Endothelial cell of umbilical vein (primary cell): Measurements from ENCODE around the gene TMEM19.

Experiments
- EZH2 ChIP-seq: IDR thresholded peaks from 2 replicates; pipeline ENCODE4 v1.6.1; 2012; ENCODE audit warnings: borderline replicate concordance, low read depth, mild to moderate bottlenecking, moderate library complexity, low read length, inconsistent platforms; ENCODE audit not compliant: severe bottlenecking
- GATA2 ChIP-seq: IDR thresholded peaks from 2 replicates; pipeline ENCODE4 v1.7.0; 2011; ENCODE audit warnings: low read depth, mild to moderate bottlenecking, moderate library complexity, mixed read lengths, low read length; ENCODE audit not compliant: insufficient read length, insufficient read depth
- POLR2A ChIP-seq: IDR thresholded peaks from 2 replicates; pipeline ENCODE4 v1.6.1; 2012; ENCODE audit warnings: low read depth, mild to moderate bottlenecking, control low read depth, low read length
- TF ChIP-seq, protein P1 (sequence below), 2 donors: IDR thresholded peaks; 1 replicate in 1 of 2; 2 replicates in 1 of 2; pipeline ENCODE4 v1.5.1; 2011; ENCODE audit warnings: low read length in 2 of 2, mild to moderate bottlenecking in 2 of 2, moderate library complexity in 2 of 2, control low read depth in 1 of 2, inconsistent platforms in 1 of 2, low read depth in 1 of 2; ENCODE audit not compliant: insufficient read depth in 1 of 2; ENCODE audit errors: extremely low read depth in 1 of 2

DNA sequence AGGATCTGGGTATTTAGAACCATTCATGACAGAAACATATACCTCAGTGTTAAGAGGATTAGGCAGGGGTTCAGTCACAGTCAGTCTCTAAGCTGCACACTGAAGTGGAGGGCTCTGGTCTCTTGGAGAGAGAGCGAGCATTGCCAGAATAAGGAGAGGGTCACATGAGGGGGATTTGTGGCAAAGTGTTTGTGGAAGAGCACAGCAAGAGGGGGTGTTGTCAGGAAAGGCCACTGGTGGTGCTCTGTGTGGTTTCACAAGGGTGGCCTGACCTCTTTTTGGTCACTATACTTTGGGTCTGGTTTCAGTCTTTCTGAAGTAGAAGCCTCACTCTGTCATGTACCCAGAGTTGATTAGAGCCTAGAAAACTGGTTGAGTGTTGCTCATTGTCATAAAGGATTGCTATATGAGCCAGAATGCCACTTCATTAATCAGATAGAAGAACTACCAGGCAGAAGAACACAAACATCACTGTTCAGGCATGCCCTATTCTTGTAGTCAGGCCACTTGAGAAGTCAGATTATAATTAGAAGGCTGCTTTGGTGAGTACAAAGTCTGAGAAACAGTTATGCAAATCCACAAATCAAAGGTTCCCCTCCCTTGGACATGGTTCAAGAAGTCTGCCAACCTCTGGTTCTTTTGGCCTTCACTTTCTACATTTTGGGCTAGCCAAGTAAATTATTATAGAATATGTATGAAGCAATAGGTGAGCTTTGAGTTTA is 8.4 kb downstream of the TMEM19 start:
- no peak for TF ChIP-seq POLR2A
- TF ChIP-seq EZH2 = no peak
- TF ChIP-seq GATA2 = no peak
- TF ChIP-seq, protein P1, sequence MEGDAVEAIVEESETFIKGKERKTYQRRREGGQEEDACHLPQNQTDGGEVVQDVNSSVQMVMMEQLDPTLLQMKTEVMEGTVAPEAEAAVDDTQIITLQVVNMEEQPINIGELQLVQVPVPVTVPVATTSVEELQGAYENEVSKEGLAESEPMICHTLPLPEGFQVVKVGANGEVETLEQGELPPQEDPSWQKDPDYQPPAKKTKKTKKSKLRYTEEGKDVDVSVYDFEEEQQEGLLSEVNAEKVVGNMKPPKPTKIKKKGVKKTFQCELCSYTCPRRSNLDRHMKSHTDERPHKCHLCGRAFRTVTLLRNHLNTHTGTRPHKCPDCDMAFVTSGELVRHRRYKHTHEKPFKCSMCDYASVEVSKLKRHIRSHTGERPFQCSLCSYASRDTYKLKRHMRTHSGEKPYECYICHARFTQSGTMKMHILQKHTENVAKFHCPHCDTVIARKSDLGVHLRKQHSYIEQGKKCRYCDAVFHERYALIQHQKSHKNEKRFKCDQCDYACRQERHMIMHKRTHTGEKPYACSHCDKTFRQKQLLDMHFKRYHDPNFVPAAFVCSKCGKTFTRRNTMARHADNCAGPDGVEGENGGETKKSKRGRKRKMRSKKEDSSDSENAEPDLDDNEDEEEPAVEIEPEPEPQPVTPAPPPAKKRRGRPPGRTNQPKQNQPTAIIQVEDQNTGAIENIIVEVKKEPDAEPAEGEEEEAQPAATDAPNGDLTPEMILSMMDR (IDR thresholded peaks at IDR 0.05; ENCODE audit: extremely low read depth in 1 of 2, insufficient read depth in 1 of 2, low read depth in 1 of 2, low read length in 2 of 2) = no peak
